Mesendoderm (in vitro differentiated cells): Measurements from ENCODE around the gene CDK14.
"Not testable (repeated sequence)": the region's sequence is repeated elsewhere in the genome, so short reads cannot be mapped to it uniquely, and the experiment has no call there.

Experiments used
- DNase-seq: peaks from one replicate; pipeline ENCODE4 v3.0.0; 2013
- H2AK5ac ChIP-seq: 2 replicates; pipeline ENCODE4 v1.6.1; 2013; ENCODE audit warnings: low read length, inconsistent platforms
- H2BK120ac ChIP-seq: 2 replicates; pipeline ENCODE4 v1.6.1; 2013; ENCODE audit warnings: low read depth, mild to moderate bottlenecking, low read length, moderate library complexity, mixed read lengths
- H2BK15ac ChIP-seq: replicated peaks from 2 replicates; pipeline ENCODE4 v1.6.1; 2013; ENCODE audit warnings: low read depth, mild to moderate bottlenecking, moderate library complexity
- H2BK5ac ChIP-seq: 2 replicates; pipeline ENCODE4 v1.6.1; 2013; ENCODE audit warnings: low read length, inconsistent platforms
- H3K18ac ChIP-seq: 2 replicates; pipeline ENCODE4 v1.6.1; 2013; ENCODE audit warnings: mild to moderate bottlenecking, low read length, mixed read lengths
- H3K23ac ChIP-seq: one replicate; pipeline ENCODE4 v1.6.1; 2013; ENCODE audit warnings: low read length
- H3K27ac ChIP-seq: 2 replicates; pipeline ENCODE4 v1.5.1; 2013; ENCODE audit warnings: low read depth, mild to moderate bottlenecking, inconsistent platforms, low read length, moderate library complexity
- H3K27me3 ChIP-seq: 2 replicates; pipeline ENCODE4 v1.6.1; 2013; ENCODE audit warnings: low read length, control low read depth, mild to moderate bottlenecking, inconsistent platforms; ENCODE audit not compliant: insufficient read depth, poor library complexity
- H3K36me3 ChIP-seq: 2 replicates; pipeline ENCODE4 v1.6.1; 2013; ENCODE audit warnings: low read length, inconsistent platforms; ENCODE audit not compliant: control insufficient read depth, insufficient read depth
- H3K4ac ChIP-seq: one replicate; pipeline ENCODE4 v1.6.1; 2013; ENCODE audit warnings: low read depth, mild to moderate bottlenecking, low read length, moderate library complexity
- H3K4me1 ChIP-seq: 2 replicates; pipeline ENCODE4 v1.6.1; 2013; ENCODE audit warnings: low read depth, low read length, inconsistent platforms; ENCODE audit not compliant: control insufficient read depth
- H3K4me2 ChIP-seq: 2 replicates; pipeline ENCODE4 v1.6.1; 2013; ENCODE audit warnings: low read length
- H3K4me3 ChIP-seq: 2 replicates; pipeline ENCODE4 v1.5.1; 2013; ENCODE audit warnings: mild to moderate bottlenecking, low read length
- H3K56ac ChIP-seq: one replicate; pipeline ENCODE4 v1.6.1; 2013; ENCODE audit warnings: low read length
- H3K79me1 ChIP-seq: 2 replicates; pipeline ENCODE4 v1.6.1; 2013; ENCODE audit warnings: low read length, inconsistent platforms
- H3K79me2 ChIP-seq: 2 replicates; pipeline ENCODE4 v1.6.1; 2013; ENCODE audit warnings: mild to moderate bottlenecking, low read length; ENCODE audit not compliant: control insufficient read depth, insufficient read depth
- H3K9ac ChIP-seq: 2 replicates; pipeline ENCODE4 v1.6.1; 2013; ENCODE audit warnings: low read length, inconsistent platforms
- H4K5ac ChIP-seq: one replicate; pipeline ENCODE4 v1.6.1; 2013; ENCODE audit warnings: low read length
- H4K8ac ChIP-seq: one replicate; pipeline ENCODE4 v1.6.1; 2013; ENCODE audit warnings: low read depth, mild to moderate bottlenecking, control low read depth, low read length, moderate library complexity
- WGBS: extraction: QIAGEN DNeasy Blood & Tissue Kit; methylation state at CpG from one replicate; pipeline ENCODE4 v1.1.7; 2013; ENCODE audit warnings: low lambda C conversion rate, missing lambda C conversion rate; ENCODE audit not compliant: insufficient coverage; ENCODE audit errors: extremely low coverage; 5-methylcytosine and 5-hydroxymethylcytosine counted together

The CDK14 gene

DNA sequence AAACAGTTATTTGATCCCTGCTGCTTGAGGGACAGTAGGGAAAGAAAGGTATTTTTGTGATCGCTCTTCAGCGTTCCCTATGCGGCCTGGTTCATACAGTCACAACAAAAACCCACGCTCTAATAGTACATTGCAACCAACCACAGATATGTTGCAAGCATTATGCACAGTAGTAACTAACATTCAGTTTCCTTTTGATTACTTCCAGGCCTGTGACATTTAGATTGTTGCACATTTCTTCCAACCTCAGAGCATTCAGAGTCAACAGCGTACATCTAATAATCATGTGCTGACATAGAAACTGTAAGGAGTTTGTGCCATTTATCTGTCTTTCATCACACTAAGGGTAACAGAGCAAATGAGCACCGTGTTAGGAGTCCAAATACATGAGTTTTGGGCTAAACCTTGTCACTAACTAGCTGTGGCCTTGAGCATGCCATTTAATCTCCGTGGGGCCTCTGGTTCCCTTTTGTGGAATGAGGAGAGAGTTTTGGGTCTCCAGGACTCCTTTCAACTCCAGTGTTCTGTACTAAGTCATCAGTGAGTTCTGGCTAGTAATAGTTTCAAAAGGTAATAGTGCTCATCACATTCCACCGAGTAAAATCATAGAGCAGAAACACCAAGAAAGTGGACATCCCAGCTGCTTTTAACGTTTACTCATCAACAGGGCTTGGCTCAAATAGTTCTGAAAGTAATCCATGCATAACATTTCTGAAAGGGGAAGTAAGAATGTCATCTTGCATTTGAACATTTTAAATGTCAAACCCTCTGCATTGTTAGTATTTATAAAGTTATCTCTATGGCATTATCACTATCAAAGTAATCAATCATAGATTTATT, 569.1 kb downstream of the CDK14 start:
- DNase-seq = no peak
- Histone ChIP-seq H3K9ac (no peak overlapping the region), H3K27ac (no peak overlapping the region)

GRCh38 chr7:91165846-91166230, 569.7 kb downstream of the CDK14 start:
- Histone ChIP-seq H3K4ac (no peak overlapping the region), H4K8ac (no peak overlapping the region), H3K27me3 (no peaks in the 10 kb centered on the region), H2BK5ac (no peak overlapping the region), H3K9ac (no peak overlapping the region), H3K23ac (no peak overlapping the region), H3K4me3 (no peak overlapping the region), H3K18ac (no peak overlapping the region), H3K27ac (no peak overlapping the region), H3K4me1 (peaks cover 2% of the 10 kb centered on the region), H2BK15ac (no peak overlapping the region), H2AK5ac (no peak overlapping the region), H3K4me2 (no peak overlapping the region), H3K36me3 (no peaks in the 10 kb centered on the region), H3K79me2 (no peaks in the 10 kb centered on the region), H3K56ac (no peak overlapping the region), H4K5ac (no peak overlapping the region), H3K79me1 (no peaks in the 10 kb centered on the region), H2BK120ac (no peak overlapping the region)
- DNase-seq = no peak
- no CpG with 5 or more reads among the region's 1 CpG for WGBS

More for the DNA sequence above, 569.1 kb downstream of the CDK14 start:
- Histone ChIP-seq H2BK5ac (no peak overlapping the region), H3K4ac (no peak overlapping the region), H3K4me2 (no peak overlapping the region), H3K4me3 (no peak overlapping the region), H3K18ac (no peak overlapping the region), H2AK5ac (no peak overlapping the region), H3K79me1 (no peaks in the 10 kb centered on the region), H4K5ac (no peak overlapping the region), H3K4me1 (peaks cover 2% of the 10 kb centered on the region), H3K56ac (no peak overlapping the region), H4K8ac (no peak overlapping the region), H2BK120ac (no peak overlapping the region), H3K27me3 (no peaks in the 10 kb centered on the region), H3K79me2 (no peaks in the 10 kb centered on the region), H3K36me3 (no peaks in the 10 kb centered on the region), H2BK15ac (no peak overlapping the region), H3K23ac (no peak overlapping the region)
- no CpG with 5 or more reads among the region's 9 CpGs for WGBS

DNA sequence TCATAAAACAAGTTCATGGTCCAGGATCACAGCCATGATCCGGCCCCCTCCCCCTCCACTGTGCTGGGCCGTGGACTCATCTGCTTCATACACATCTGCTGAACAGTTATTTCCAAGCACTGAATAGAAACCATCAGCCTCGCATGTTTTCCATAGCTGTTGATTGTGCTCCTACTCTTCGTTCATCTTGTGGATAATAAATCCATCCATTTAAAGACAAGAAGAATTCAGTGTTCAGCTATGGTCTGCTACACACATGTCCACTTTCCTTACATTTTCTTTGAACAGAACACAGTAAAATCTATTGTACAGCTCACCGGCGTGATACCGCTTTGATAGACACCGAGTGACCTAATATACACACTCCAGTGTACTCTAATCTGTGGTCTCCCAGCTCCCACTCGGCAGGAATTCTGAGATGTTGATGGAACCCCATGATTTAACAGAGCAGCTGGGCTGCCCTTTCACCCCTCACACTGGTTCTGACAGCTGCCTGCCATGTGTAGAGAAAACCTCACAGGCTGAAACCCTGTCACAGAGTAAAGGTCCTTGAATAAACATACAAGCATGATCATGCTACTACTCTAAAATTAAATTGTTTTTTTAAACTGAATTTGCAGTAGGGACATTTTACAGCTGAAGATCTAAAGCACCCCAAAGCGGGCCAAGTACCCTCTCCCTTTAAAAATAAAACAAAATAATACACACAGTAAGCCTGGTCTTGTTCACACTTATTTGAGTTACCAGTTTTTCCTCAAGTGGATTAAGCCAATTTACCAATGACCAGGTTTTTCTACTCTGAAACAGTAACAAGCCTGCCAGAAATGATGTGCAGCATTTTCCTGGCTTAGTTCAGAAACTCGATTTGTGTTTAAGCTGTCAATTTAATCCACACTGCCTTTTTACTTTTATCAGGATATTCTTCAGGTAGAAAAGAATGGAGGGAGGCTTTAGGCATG, 573.0 kb downstream of the CDK14 start:
- no CpG with 5 or more reads among the region's 11 CpGs for WGBS
- H3K9ac ChIP-seq = no peak overlapping the region
- peaks cover 2% of the 10 kb centered on the region for H3K4me1 ChIP-seq
- no peak overlapping the region for H3K4me3 ChIP-seq
- H3K4me2 ChIP-seq = no peak overlapping the region
- no peak for DNase-seq
- H4K8ac ChIP-seq = no peak overlapping the region
- no peak overlapping the region for H3K4ac ChIP-seq
- no peaks in the 10 kb centered on the region for H3K36me3 ChIP-seq
- no peak overlapping the region for H2AK5ac ChIP-seq
- H3K27ac ChIP-seq = no peak overlapping the region
- H2BK5ac ChIP-seq = no peak overlapping the region
- no peak overlapping the region for H2BK15ac ChIP-seq
- H3K56ac ChIP-seq = no peak overlapping the region
- H3K27me3 ChIP-seq = no peaks in the 10 kb centered on the region
- H3K23ac ChIP-seq = no peak overlapping the region
- H3K79me2 ChIP-seq = no peaks in the 10 kb centered on the region
- H2BK120ac ChIP-seq = no peak overlapping the region
- H4K5ac ChIP-seq = no peak overlapping the region
- no peaks in the 10 kb centered on the region for H3K79me1 ChIP-seq
- no peak overlapping the region for H3K18ac ChIP-seq

- no peak overlapping the region for H2BK15ac ChIP-seq
- H3K27ac ChIP-seq = no peak overlapping the region
- H3K36me3 ChIP-seq = no peaks in the 10 kb centered on the region
- no peak overlapping the region for H3K18ac ChIP-seq
- no peak overlapping the region for H3K4ac ChIP-seq
- no peak overlapping the region for H3K56ac ChIP-seq
- H2BK120ac ChIP-seq = no peak overlapping the region
- H4K5ac ChIP-seq = no peak overlapping the region
- no peaks in the 10 kb centered on the region for H3K79me1 ChIP-seq
- no peak overlapping the region for H3K4me3 ChIP-seq
- no peak overlapping the region for H3K4me2 ChIP-seq
- DNase-seq = peak; percentile 27
- no peak overlapping the region for H4K8ac ChIP-seq
- peaks cover 2% of the 10 kb centered on the region for H3K4me1 ChIP-seq
- no peak overlapping the region for H3K9ac ChIP-seq
- no peak overlapping the region for H2BK5ac ChIP-seq
- WGBS = no CpG with 5 or more reads among the region's 5 CpGs
- no peaks in the 10 kb centered on the region for H3K27me3 ChIP-seq
- no peak overlapping the region for H2AK5ac ChIP-seq
- no peak overlapping the region for H3K23ac ChIP-seq
- no peaks in the 10 kb centered on the region for H3K79me2 ChIP-seq
Observed at GRCh38 chr7:91169830-91170191, 573.7 kb downstream of the CDK14 start.

DNA sequence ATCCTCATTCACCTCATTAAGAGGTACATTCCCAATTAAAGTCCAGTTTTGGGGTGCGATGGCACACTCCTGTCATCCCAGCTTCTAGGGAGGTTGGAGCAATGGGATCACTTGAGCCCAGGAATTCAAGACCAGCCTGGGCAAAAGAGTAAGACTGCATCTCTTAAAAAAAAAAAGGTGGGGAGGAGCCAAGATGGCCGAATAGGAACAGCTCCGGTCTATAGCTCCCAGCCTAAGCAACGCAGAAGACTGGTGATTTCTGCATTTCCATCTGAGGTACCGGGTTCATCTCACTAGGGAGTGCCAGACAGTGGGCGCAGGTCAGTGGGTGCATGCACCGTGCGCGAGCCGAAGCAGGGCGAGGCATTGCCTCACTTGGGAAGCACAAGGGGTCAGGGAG, 577.1 kb downstream of the CDK14 start:
- H3K79me1 ChIP-seq = not testable (repeated sequence)

More for the DNA sequence above, 577.1 kb downstream of the CDK14 start:
- WGBS = no CpG with 5 or more reads among the region's 11 CpGs
- not testable (repeated sequence) for H3K27me3 ChIP-seq, H3K27ac ChIP-seq, H3K4me2 ChIP-seq, H4K5ac ChIP-seq, H3K56ac ChIP-seq, DNase-seq, H3K23ac ChIP-seq, H3K9ac ChIP-seq, H2BK15ac ChIP-seq, H2BK5ac ChIP-seq, H4K8ac ChIP-seq, H3K36me3 ChIP-seq, H3K4me1 ChIP-seq, H2BK120ac ChIP-seq, H2AK5ac ChIP-seq, H3K4me3 ChIP-seq, H3K4ac ChIP-seq, H3K18ac ChIP-seq, H3K79me2 ChIP-seq
